Natural killer cell (primary cell): ENCODE results near the gene DNLZ. TPM values are rescaled to one million over a fixed set of nuclear protein-coding genes. Genes with fewer than 3 reads are reported as not detected.

ENCODE experiments used
- ATAC-seq, 3 donors: fragments of 150-1000 bp in 2 of 3; fragments of 200-7000 bp in 1 of 3; cut with Tn5 transposase; 1 replicate in 1 of 3; 2 replicates in 2 of 3; pipeline ENCODE4 v1.10.0; 2021; ENCODE audit warnings: mild to moderate bottlenecking in 2 of 3, moderate library complexity in 2 of 3
- DNase-seq, 2 donors: peaks; one replicate each; pipeline versions ENCODE4 v3.0.0 to v3.0.0-alpha.2; 2013 to 2021; ENCODE audit warnings: mixed read lengths in 1 of 2
- H3K27ac ChIP-seq: one replicate; pipeline ENCODE4 v1.5.1; 2013; ENCODE audit warnings: mild to moderate bottlenecking, low read length
- H3K27me3 ChIP-seq: one replicate; pipeline ENCODE4 v1.6.1; 2013; ENCODE audit warnings: low read length; ENCODE audit not compliant: control insufficient read depth, insufficient read depth
- H3K36me3 ChIP-seq: one replicate; pipeline ENCODE4 v1.6.1; 2013; ENCODE audit warnings: low read length; ENCODE audit not compliant: control insufficient read depth, insufficient read depth
- H3K4me1 ChIP-seq: one replicate; pipeline ENCODE4 v1.6.1; 2013; ENCODE audit warnings: low read length; ENCODE audit not compliant: control insufficient read depth, insufficient read depth
- H3K4me3 ChIP-seq: one replicate; pipeline ENCODE4 v1.5.1; 2013; ENCODE audit warnings: low read length
- H3K9me3 ChIP-seq: one replicate; pipeline ENCODE4 v1.6.1; 2013; ENCODE audit warnings: low read length; ENCODE audit not compliant: control insufficient read depth, insufficient read depth
- H3K27ac Mint-ChIP-seq, 2 donors: one replicate each; pipeline ENCODE4 v1.8.0; 2022; ENCODE audit warnings: mild to moderate bottlenecking in 2 of 2, mixed read lengths in 2 of 2, moderate library complexity in 1 of 2
- H3K27me3 Mint-ChIP-seq, 2 donors: one replicate each; pipeline ENCODE4 v1.8.0; 2022; ENCODE audit warnings: low read depth in 2 of 2, mixed read lengths in 2 of 2
- H3K36me3 Mint-ChIP-seq: one replicate; pipeline ENCODE4 v1.8.0; 2022; ENCODE audit warnings: mixed read lengths
- H3K4me1 Mint-ChIP-seq, 2 donors: one replicate each; pipeline ENCODE4 v1.8.0; 2022; ENCODE audit warnings: mixed read lengths in 2 of 2
- H3K4me3 Mint-ChIP-seq: one replicate; pipeline ENCODE4 v1.8.0; 2022; ENCODE audit warnings: mild to moderate bottlenecking, moderate library complexity, mixed read lengths
- H3K9me3 Mint-ChIP-seq, 2 donors: one replicate each; pipeline ENCODE4 v1.8.0; 2022; ENCODE audit warnings: mixed read lengths in 2 of 2
- CTCF ChIP-seq: fragments of 200-600 bp; IDR thresholded peaks from one replicate; pipeline ENCODE4 v1.8.0; 2022; ENCODE audit warnings: antibody characterized with exemption
- WGBS: methylation state at CpG from one replicate; pipeline ENCODE4 v1.1.7; 2013; ENCODE audit warnings: missing lambda C conversion rate; ENCODE audit not compliant: insufficient coverage; 5-methylcytosine and 5-hydroxymethylcytosine counted together
- intact Hi-C: fragments of 100-400 bp; cut with micrococcal nuclease; formaldehyde crosslinking; loops from one replicate; pipeline ENCODE4 v1.14.2; 2022
- total RNA-seq, 4 donors: library from RNA; stranded (reverse); fragments of 120-200 nt in 1 of 4; gene quantifications; one replicate each; pipeline versions ENCODE4 v1.2.3 to v1.2.4, GENCODE V29; 2013 to 2022

DNLZ gene
- total RNA-seq, 3 donors from 2014 or later (not counting 1 experiment from before 2014, with no cell fraction given) = 24.6 to 34.8 (median 28.9) TPM

DNA sequence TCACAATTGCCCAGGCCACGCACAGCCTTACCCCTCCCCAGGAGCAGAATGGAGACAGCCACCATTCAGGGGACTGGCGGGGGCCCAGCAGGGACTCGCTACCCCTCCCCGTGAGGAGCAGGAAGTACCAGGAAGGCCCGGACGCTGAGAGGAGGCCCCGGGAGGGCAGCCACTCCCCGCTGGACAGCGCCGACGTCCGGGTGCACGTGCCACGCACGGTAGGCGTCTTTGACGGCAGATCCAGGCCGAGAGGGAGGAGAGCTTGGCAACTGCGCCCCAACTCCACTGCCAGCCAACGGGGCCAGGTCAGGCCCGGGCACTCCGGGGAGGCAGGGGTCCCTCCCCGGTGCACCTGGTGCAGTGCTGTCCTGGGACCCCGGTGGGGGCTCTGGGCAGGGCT lies 14.0 kb downstream of the DNLZ start:
- no peak overlapping the region for H3K4me3 Mint-ChIP-seq
- no peaks in the 10 kb centered on the region for H3K36me3 Mint-ChIP-seq
- TF ChIP-seq CTCF = no peak
- H3K4me3 ChIP-seq = no peak overlapping the region
- H3K9me3 ChIP-seq = no peaks in the 10 kb centered on the region
- H3K4me1 ChIP-seq = no peaks in the 10 kb centered on the region
- no peaks in the 10 kb centered on the region for H3K9me3 Mint-ChIP-seq
- ATAC-seq = no peak
- WGBS = 92% methylated on average over 24 of the region's 24 CpGs
- no peaks in the 10 kb centered on the region for H3K4me1 Mint-ChIP-seq
- no peak overlapping the region for H3K27ac Mint-ChIP-seq
- no peak overlapping the region for H3K27ac ChIP-seq
- H3K27me3 Mint-ChIP-seq = no peaks in the 10 kb centered on the region
- no peaks in the 10 kb centered on the region for H3K27me3 ChIP-seq
- H3K36me3 ChIP-seq = no peaks in the 10 kb centered on the region
- DNase-seq = no peak
- intact Hi-C loops = no loop called here

- no peak overlapping the region for H3K4me3 Mint-ChIP-seq
- DNase-seq (no peak), ATAC-seq (no peak)
- no peaks in the 10 kb centered on the region for H3K9me3 Mint-ChIP-seq
- no peaks in the 10 kb centered on the region for H3K36me3 ChIP-seq
- no peak overlapping the region for H3K27ac Mint-ChIP-seq
- H3K4me1 ChIP-seq = no peaks in the 10 kb centered on the region
- 85% methylated on average over 14 of the region's 14 CpGs for WGBS
- H3K36me3 Mint-ChIP-seq = no peaks in the 10 kb centered on the region
- no peak overlapping the region for H3K27ac ChIP-seq
- intact Hi-C loops = no loop called here
- no peaks in the 10 kb centered on the region for H3K9me3 ChIP-seq
- no peak for TF ChIP-seq CTCF
- H3K4me1 Mint-ChIP-seq = no peaks in the 10 kb centered on the region
- H3K27me3 Mint-ChIP-seq = no peaks in the 10 kb centered on the region
- H3K27me3 ChIP-seq = no peaks in the 10 kb centered on the region
- H3K4me3 ChIP-seq = no peak overlapping the region
These were observed 14.9 kb downstream of the DNLZ start for GRCh38 chr9:136348691-136349090.

GRCh38 chr9:136347472-136348256 lies 15.9 kb downstream of the DNLZ start:
- 91% methylated on average over 34 of the region's 34 CpGs for WGBS
- no peak for TF ChIP-seq CTCF
- no peaks in the 10 kb centered on the region for H3K9me3 ChIP-seq

More at GRCh38 chr9:136347472-136348256, 15.9 kb downstream of the DNLZ start:
- no peaks in the 10 kb centered on the region for H3K36me3 Mint-ChIP-seq
- Histone ChIP-seq H3K4me1 (peaks cover 5% of the 10 kb centered on the region), H3K27me3 (no peaks in the 10 kb centered on the region), H3K4me3 (no peak overlapping the region), H3K36me3 (no peaks in the 10 kb centered on the region), H3K27ac (no peak overlapping the region)
- H3K9me3 Mint-ChIP-seq = no peaks in the 10 kb centered on the region
- H3K4me1 Mint-ChIP-seq = no peaks in the 10 kb centered on the region
- no peak for DNase-seq
- no peaks in the 10 kb centered on the region for H3K27me3 Mint-ChIP-seq
- H3K27ac Mint-ChIP-seq = no peak overlapping the region
- no peak for ATAC-seq
- intact Hi-C loops = no loop called here
- no peak overlapping the region for H3K4me3 Mint-ChIP-seq
